Measurements from ENCODE around the gene SMIM36.
"Not testable (repeated sequence)": the region's sequence is repeated elsewhere in the genome, so short reads cannot be mapped to it uniquely, and the experiment has no call there.

The SMIM36 gene

DNA sequence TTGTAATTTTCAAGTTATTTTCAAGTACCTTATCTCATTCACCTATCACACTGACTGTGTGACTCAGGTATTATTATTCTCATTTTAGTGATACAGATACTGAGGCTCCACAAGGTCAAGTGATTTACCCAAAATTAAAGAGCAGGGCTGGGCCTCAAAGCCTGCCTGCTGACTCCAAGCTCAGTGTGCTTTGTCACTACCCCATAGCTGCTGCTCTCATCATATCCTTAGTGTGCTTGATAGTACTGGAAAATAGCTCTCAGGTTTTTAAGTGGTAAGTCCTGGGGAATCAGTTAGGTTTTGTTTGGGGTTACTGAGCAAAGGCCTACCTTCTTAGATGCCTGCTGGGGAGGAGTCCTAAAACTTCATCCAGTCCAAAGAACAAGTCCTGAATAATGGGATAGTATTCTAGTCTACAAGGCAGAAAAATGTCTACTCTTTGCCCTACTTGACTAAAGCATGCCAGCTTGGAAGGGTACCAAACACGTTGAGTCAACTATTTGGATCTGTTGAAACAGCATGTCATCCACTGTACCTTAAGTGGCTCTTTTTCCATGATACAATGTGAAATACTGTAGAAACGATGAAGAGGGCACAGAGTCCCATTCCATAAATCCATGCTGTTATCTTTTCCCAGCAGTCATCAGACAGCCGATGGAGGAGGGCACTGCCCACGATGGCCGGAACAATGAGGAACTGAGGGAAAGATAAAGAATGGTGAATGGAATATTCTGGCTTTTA lies 100.4 kb downstream of the SMIM36 start:
- DNase-seq: no peak

DNA sequence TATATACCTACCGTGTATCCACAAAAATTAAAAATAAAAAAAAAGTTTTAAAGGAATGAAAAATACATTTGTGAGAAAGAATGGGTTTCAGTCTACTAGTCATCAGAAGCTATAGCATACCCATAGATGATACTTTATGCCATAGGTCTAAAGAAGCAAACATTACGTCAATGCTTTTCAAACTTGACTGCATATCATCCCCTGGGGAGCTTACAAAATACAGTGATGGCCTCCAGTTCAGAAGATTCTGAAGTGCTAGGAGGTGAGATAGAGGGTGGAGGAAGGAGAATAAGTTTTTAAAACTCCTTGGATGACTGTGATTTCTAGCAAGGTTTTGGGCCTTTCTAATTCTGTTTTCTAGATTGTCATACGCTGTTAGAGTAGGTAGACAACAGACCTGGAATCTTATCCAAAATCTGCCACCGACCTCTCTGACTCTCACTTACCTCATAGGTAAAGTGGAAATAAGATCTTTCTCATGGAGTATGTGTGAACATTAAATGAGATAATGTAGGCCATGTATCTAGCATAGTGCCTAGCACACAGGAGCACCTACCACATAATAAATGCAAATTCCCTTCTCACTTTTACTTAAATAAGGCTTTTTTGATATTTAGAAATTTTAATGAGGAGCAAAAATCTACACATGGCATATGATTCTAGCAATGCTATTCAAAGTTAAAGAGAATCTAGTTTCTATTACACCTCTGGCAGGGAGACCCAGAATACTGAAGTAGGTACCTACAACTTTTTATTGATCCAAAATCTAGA lies 102.0 kb downstream of the SMIM36 start:
- DNase-seq: no peak

DNA sequence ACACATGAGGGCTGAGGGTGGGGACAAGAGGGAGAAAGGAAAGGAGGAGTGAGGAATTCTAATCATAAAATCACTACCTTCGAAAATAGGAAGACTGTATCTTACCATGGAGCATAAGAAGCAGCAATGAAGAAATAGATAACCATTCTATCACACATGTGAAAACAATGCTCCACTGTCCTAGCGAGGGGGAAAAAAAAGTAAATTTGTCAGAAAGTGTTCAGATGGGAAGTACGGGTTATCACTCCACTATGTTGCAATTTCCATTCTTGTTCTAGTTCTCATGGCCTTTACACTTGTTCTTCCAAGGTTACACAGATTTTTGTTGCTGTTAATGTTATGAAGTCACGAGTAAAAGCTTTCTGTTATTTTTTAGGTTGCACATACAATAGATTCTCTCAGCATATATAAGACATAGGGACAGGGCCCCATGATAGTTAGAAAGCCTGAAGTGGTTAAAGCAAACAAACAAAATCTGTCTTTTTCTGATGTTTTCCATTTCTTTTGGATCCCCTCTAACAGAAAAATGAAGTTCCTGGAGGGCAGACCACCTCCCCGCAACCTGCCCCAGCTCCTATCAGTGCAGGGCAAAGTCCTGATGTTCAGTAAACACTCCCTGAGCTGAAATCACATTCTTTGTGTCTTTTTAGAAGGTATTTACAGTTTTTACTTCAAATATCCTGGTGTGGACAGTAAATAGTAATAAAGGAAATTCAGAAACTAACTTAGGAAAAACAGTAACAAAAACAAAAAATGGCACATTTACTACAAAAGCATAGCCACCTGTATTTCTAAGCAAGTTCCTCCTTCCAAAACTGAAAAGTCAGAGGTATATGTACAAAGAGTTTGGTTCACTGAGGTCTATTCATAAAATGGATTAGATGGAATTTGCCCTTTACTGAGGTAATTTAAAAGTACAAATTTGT lies 103.3 kb downstream of the SMIM36 start:
- no peak for DNase-seq

- DNase-seq: no peak
Measured at GRCh38 chr17:55405600-55405999, 105.7 kb downstream of the SMIM36 start.

DNA sequence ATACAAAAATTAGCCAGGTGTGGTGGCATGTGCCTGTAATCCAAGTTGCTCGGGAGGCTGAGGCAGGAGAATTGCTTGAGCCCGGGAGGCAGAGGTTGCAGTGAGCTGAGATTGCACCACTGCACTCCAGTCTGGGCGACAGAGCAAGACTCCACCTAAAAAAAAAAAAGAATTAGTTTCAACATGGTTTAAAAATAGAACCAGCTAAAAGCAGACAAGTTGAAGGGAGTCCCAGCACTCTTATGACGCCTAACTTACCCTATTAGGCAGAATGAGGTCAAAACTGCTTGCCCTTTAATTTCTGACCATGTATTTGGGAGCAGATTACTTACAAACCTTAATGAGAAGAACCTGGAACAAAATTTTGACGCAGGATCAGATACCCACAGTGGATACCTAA lies 107.1 kb downstream of the SMIM36 start:
- DNase-seq: not testable (repeated sequence)

DNA sequence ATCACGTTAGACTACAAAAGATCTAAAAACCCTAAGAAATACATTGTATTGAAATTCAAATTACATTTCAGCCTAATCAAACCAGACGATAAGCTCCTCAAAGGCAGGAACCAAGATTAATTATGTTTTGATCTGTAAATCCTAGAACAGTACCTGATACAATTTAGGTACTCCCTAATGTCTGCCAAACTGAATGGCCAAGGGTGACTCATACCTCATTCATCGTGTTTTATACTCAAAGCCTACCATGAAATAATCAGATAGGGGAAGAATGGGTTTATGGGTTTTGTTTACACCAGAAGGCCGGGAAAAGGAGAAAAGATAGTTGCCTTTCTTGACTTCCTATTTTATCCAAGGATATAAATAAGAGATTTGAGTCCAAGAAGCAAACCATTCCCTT lies 108.9 kb downstream of the SMIM36 start:
- DNase-seq: no peak

Data from DMS153 (cell line).